GM12878 (cell line): ENCODE measurements around the gene RPGR.

Experiments used
- CTCF ChIP-seq, 3 experiments: IDR thresholded peaks in 2 of 3; conservative IDR thresholded peaks in 1 of 3; 2 replicates each; pipeline ENCODE4 v1.5.1; 2011; ENCODE audit warnings: low read depth in 3 of 3, low read length in 3 of 3, mild to moderate bottlenecking in 3 of 3, control low read depth in 2 of 3, moderate library complexity in 2 of 3, inconsistent platforms in 1 of 3, mixed read lengths in 1 of 3; ENCODE audit not compliant: control insufficient read depth in 2 of 3, insufficient read depth in 1 of 3; ENCODE audit errors: extremely low read depth in 1 of 3
- HDAC2 ChIP-seq: fragments of 200-600 bp; sonication (generic); IDR thresholded peaks from 2 replicates; pipeline ENCODE4 v1.6.1; 2017
- RCOR1 ChIP-seq: conservative IDR thresholded peaks from 2 replicates; pipeline ENCODE4 v1.6.1; 2012; ENCODE audit warnings: low read depth, low read length, improper control_type of control experiment

- TF ChIP-seq CTCF (IDR thresholded peaks at IDR 0.05 in 2 of 3, conservative IDR thresholded peaks at IDR 0.05 in 1 of 3; ENCODE audit: control insufficient read depth in 2 of 3, extremely low read depth in 1 of 3, insufficient read depth in 1 of 3, low read depth in 3 of 3, low read length in 3 of 3) (no peak), HDAC2 (no peak), RCOR1 (no peak)
Observed at GRCh38 chrX:38371641-38372040, 44.3 kb upstream of the RPGR start.
